GM20431 (cell line): ENCODE results near the gene OSBPL5.

ENCODE experiments used
- in situ Hi-C: fragments of 300-500 bp; cut with MseI, MboI; formaldehyde crosslinking; loops from one replicate; pipeline ENCODE4 v1.15.0; 2020; ENCODE audit warnings: low sequenced_read_pairs; ENCODE audit not compliant: unreplicated experiment

Gene OSBPL5

GRCh38 chr11:3199537-3200295 lies 34.6 kb upstream of the OSBPL5 start:
- in situ Hi-C loops = no loop called here

GRCh38 chr11:3198815-3199214 lies 33.7 kb upstream of the OSBPL5 start:
- in situ Hi-C loops = no loop called here

- in situ Hi-C loops = no loop called here
These were observed 32.9 kb upstream of the OSBPL5 start for GRCh38 chr11:3197878-3198528.

- in situ Hi-C loops = no loop called here
These were observed 32.1 kb upstream of the OSBPL5 start for GRCh38 chr11:3197044-3197695.

- in situ Hi-C loops = no loop called here
These were observed 31.3 kb upstream of the OSBPL5 start for GRCh38 chr11:3196161-3197043.

- in situ Hi-C loops = no loop called here
These were observed 30.4 kb upstream of the OSBPL5 start for GRCh38 chr11:3195251-3196160.

GRCh38 chr11:3194016-3194816 lies 29.1 kb upstream of the OSBPL5 start:
- in situ Hi-C loops = no loop called here

GRCh38 chr11:3193373-3194015 lies 28.4 kb upstream of the OSBPL5 start:
- in situ Hi-C loops = no loop called here

- in situ Hi-C loops = no loop called here
These were observed 27.6 kb upstream of the OSBPL5 start for GRCh38 chr11:3192511-3193372.

GRCh38 chr11:3191586-3192324 lies 26.6 kb upstream of the OSBPL5 start:
- in situ Hi-C loops = no loop called here

GRCh38 chr11:3190600-3190999 lies 25.5 kb upstream of the OSBPL5 start:
- in situ Hi-C loops = no loop called here

GRCh38 chr11:3189886-3190583 lies 24.9 kb upstream of the OSBPL5 start:
- in situ Hi-C loops = no loop called here

- in situ Hi-C loops = no loop called here
These were observed 24.2 kb upstream of the OSBPL5 start for GRCh38 chr11:3189196-3189843.

- in situ Hi-C loops = no loop called here
These were observed 23.5 kb upstream of the OSBPL5 start for GRCh38 chr11:3188496-3189195.
